GM12878 (cell line): Measurements from ENCODE around the gene DYNLT3. TPM values are rescaled to one million over a fixed set of nuclear protein-coding genes. Genes with fewer than 3 reads are reported as not detected.
A peak's percentile ranks its signal among the peaks of the same experiment; 100 is the strongest.

ENCODE experiments used
- ATAC-seq: fragments of 200-7000 bp; cut with Tn5 transposase; 3 replicates; pipeline ENCODE4 v1.9.1; 2020; ENCODE audit warnings: mild to moderate bottlenecking, moderate library complexity
- BruUV-seq: library from RNA; stranded (reverse); fragments of 400-500 nt; replicated peaks from 2 replicates; lab custom pipeline; 2021; lab: Mats Ljungman, UMichigan
- CTCF ChIA-PET: fragments of 300-600 bp; sonication (Branson Sonifier 250); formaldehyde crosslinking; extraction: SDS; loops from one replicate; lab custom pipeline; 2021; ENCODE audit warnings: inconsistent platforms; lab: Yijun Ruan, JAX
- POLR2A ChIA-PET: fragments of 350-600 bp; formaldehyde crosslinking; extraction: SDS; loops from one replicate; lab custom pipeline; 2021; ENCODE audit warnings: inconsistent platforms; lab: Charles Lee
- RAD21 ChIA-PET: fragments of 300-600 bp; sonication (Branson Sonifier 250); formaldehyde crosslinking; loops from one replicate; lab custom pipeline; 2023; ENCODE audit warnings: antibody characterized with exemption; ENCODE audit not compliant: unreplicated experiment; lab: Charles Lee
- SMC1A ChIA-PET: fragments of 300-600 bp; sonication (Branson Sonifier 250); formaldehyde crosslinking; loops from one replicate; lab custom pipeline; 2023; ENCODE audit not compliant: unreplicated experiment, uncharacterized antibody; lab: Charles Lee
- DNase-seq: peaks from one replicate; pipeline ENCODE4 v3.0.0-alpha.2; 2011; ENCODE audit warnings: low read depth, low spot score
- FAIRE-seq: peaks from 3 replicates; lab custom pipeline; 2011; peaks lifted over from hg19 to GRCh38; lab: Jason Lieb, UNC
- H2AFZ ChIP-seq: 2 replicates; pipeline ENCODE4 v1.6.0; 2011; ENCODE audit warnings: low read depth, low read length, control low read depth; ENCODE audit not compliant: control insufficient read depth
- H3K27ac ChIP-seq: 2 replicates; pipeline ENCODE4 v1.5.1; 2011; ENCODE audit warnings: control low read depth; ENCODE audit not compliant: control insufficient read depth, insufficient read depth
- H3K27me3 ChIP-seq, 2 experiments: replicated peaks in 1 of 2; 2 replicates each; pipeline versions ENCODE4 v1.6.0 to v1.6.1; 2011; ENCODE audit warnings: low read length in 1 of 2; ENCODE audit not compliant: control insufficient read depth in 2 of 2, insufficient read depth in 2 of 2
- H3K36me3 ChIP-seq, 2 experiments: 2 replicates each; pipeline ENCODE4 v1.5.1; 2011; ENCODE audit warnings: low read length in 1 of 2; ENCODE audit not compliant: control insufficient read depth in 2 of 2, insufficient read depth in 2 of 2
- H3K4me1 ChIP-seq: 2 replicates; pipeline ENCODE4 v1.6.1; 2011; ENCODE audit warnings: mild to moderate bottlenecking, low read length, moderate library complexity, mixed read lengths; ENCODE audit not compliant: control insufficient read depth, insufficient read depth
- H3K4me2 ChIP-seq: 2 replicates; pipeline ENCODE4 v1.6.0; 2011; ENCODE audit warnings: control low read depth; ENCODE audit not compliant: control insufficient read depth, insufficient read depth
- H3K4me3 ChIP-seq: fragments of 200-600 bp; sonication (generic); 2 replicates; pipeline ENCODE4 v1.5.1; 2016
- H3K79me2 ChIP-seq: 2 replicates; pipeline ENCODE4 v1.6.0; 2011; ENCODE audit warnings: low read length; ENCODE audit not compliant: control insufficient read depth, insufficient read depth
- H3K9ac ChIP-seq: 2 replicates; pipeline ENCODE4 v1.8.0; 2011; ENCODE audit warnings: low read length, control low read depth, mixed read lengths; ENCODE audit not compliant: control insufficient read depth, insufficient read depth
- H3K9me3 ChIP-seq: replicated peaks from 3 replicates; pipeline ENCODE4 v1.5.1; 2011; ENCODE audit warnings: mild to moderate bottlenecking, low read length; ENCODE audit not compliant: control insufficient read depth, insufficient read depth
- H4K20me1 ChIP-seq: 2 replicates; pipeline ENCODE4 v1.6.0; 2011; ENCODE audit not compliant: control insufficient read depth, insufficient read depth
- BRCA1 ChIP-seq: IDR thresholded peaks from 2 replicates; pipeline ENCODE4 v1.6.1; 2011; ENCODE audit warnings: low read depth, low read length, improper control_type of control experiment
- HSF1 ChIP-seq: fragments of 150-350 bp; IDR thresholded peaks from 2 replicates; pipeline ENCODE4 v1.6.1; 2014; ENCODE audit warnings: mild to moderate bottlenecking, low read depth, low read length
- MXI1 ChIP-seq: fragments of 150-350 bp; IDR thresholded peaks from 2 replicates; pipeline ENCODE4 v1.6.1; 2011; ENCODE audit warnings: low read depth, mild to moderate bottlenecking, inconsistent platforms, low read length, improper control_type of control experiment
- NR2F1 ChIP-seq: fragments of 450-650 bp; conservative IDR thresholded peaks from 2 replicates; pipeline ENCODE4 v1.6.1; 2017; ENCODE audit warnings: mild to moderate bottlenecking
- ZNF687 ChIP-seq: fragments of 450-650 bp; IDR thresholded peaks from 2 replicates; pipeline ENCODE4 v1.6.1; 2017; ENCODE audit warnings: mild to moderate bottlenecking, moderate library complexity
- WGBS: methylation state at CpG from one replicate; pipeline ENCODE4 v1.1.6; 2016; ENCODE audit warnings: low lambda C conversion rate; ENCODE audit not compliant: insufficient replicate concordance, insufficient coverage; ENCODE audit errors: missing lambda C conversion rate; 5-methylcytosine and 5-hydroxymethylcytosine counted together
- in situ Hi-C: fragments of 300-500 bp; cut with MboI; formaldehyde crosslinking; loops from 9 replicates; pipeline ENCODE4 v1.14.3; 2018; ENCODE audit warnings: mixed read lengths
- intact Hi-C: fragments of 100-400 bp; cut with micrococcal nuclease; formaldehyde crosslinking; loops from one replicate; pipeline ENCODE4 v1.14.2; 2022; ENCODE audit not compliant: unreplicated experiment
- polyA plus RNA-seq, 11 experiments: library from polyadenylated mRNA; depleted of rRNA in 4 of 11; unstranded in 6 of 11; stranded (reverse) in 5 of 11; fragments of >200 nt; fragmentation: Nextera tagmentation in 4 of 11; fragmentation: Illumina TruSeq in 1 of 11; extraction: Ambion mirVana in 4 of 11; extraction: Trizol in 1 of 11; gene quantifications; 1 replicate in 1 of 11; 2 replicates in 10 of 11; pipeline versions ENCODE4 v1.2.1 to v1.2.3, GENCODE V29; 2011 to 2016; ENCODE audit warnings: inconsistent platforms in 2 of 11, missing spikeins in 2 of 11, low read depth in 1 of 11
- total RNA-seq, 4 experiments: library from RNA; depleted of rRNA in 3 of 4; stranded (reverse); fragments of >200 nt in 3 of 4; fragmentation: Illumina TruSeq in 1 of 4; extraction: Trizol in 1 of 4; gene quantifications; 2 replicates each; pipeline versions ENCODE4 v1.2.1 to v1.2.3, GENCODE V29; 2013 to 2021

DYNLT3 gene
- total and polyA plus RNA-seq, 10 of the 15 experiments (the other 5 are each of a cell fraction or from before 2014, with no cell fraction given), result 8.0 to 19.2 (median 12.8) TPM

DNA sequence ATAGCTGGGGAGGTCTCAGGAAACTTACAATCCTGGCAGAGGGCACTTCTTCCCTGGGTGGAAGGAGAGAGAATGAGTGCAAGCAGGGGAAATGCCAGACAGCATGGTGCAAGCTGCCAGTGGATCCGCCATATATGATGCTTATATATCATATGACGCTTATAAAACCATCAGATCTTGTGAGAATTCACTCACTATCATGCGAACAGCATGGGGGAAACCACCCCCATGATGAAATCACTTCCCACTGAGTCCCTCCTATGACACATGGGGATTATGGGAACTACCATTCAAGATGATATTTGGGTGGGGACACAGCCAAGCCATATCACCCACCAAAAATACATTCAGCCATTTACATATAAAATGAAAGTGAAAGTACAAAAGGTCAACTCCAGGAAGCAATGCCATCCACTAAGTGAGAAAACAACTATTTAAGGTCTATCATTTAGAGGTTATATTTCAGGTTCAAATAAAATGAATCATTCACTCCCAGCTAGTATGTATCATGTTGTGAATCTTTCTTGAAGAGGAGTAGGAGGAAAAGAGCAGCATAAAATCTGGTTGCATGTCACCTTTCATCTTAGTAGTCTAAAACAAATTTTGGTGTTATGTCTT, 20.3 kb upstream of the DYNLT3 start:
- H4K20me1 ChIP-seq, result no peaks in the 10 kb centered on the region
- ChIA-PET CTCF (no interaction called here), POLR2A (no interaction called here), RAD21 (no interaction called here), SMC1A (no interaction called here)
- no peak overlapping the region for H3K9ac ChIP-seq
- H3K9me3 ChIP-seq, result no peaks in the 10 kb centered on the region; the same call in 2 of the 3 replicates
- DNase-seq (no peak), ATAC-seq (no peak), FAIRE-seq (no peak)
- H3K79me2 ChIP-seq, result no peaks in the 10 kb centered on the region
- H3K4me2 ChIP-seq, result no peak overlapping the region
- BruUV-seq, result no TSS peak
- no peaks in the 10 kb centered on the region for H3K27me3 ChIP-seq
- H3K4me3 ChIP-seq, result no peak overlapping the region
- intact Hi-C loops (no loop called here), in situ Hi-C loops (no loop called here)
- no peak overlapping the region for H3K27ac ChIP-seq
- TF ChIP-seq NR2F1, result 0 out of 2 replicates have a peak, but pooled peaks have one; percentile 26
- TF ChIP-seq ZNF687, result no peak
- no peak for TF ChIP-seq HSF1
- TF ChIP-seq BRCA1, result no peak
- no peak for TF ChIP-seq MXI1
- no peaks in the 10 kb centered on the region for H3K36me3 ChIP-seq
- 26% methylated on average over 3 of the region's 3 CpGs for WGBS
- no peaks in the 10 kb centered on the region for H3K4me1 ChIP-seq
- H2AFZ ChIP-seq, result no peak overlapping the region
